ENCODE measurements around the gene MAB21L4. TPM values are rescaled to one million over a fixed set of nuclear protein-coding genes. Genes with fewer than 3 reads are reported as not detected.

Gene MAB21L4
- total RNA-seq, 1 experiment from 2014 or later, result 0.15 TPM

DNA sequence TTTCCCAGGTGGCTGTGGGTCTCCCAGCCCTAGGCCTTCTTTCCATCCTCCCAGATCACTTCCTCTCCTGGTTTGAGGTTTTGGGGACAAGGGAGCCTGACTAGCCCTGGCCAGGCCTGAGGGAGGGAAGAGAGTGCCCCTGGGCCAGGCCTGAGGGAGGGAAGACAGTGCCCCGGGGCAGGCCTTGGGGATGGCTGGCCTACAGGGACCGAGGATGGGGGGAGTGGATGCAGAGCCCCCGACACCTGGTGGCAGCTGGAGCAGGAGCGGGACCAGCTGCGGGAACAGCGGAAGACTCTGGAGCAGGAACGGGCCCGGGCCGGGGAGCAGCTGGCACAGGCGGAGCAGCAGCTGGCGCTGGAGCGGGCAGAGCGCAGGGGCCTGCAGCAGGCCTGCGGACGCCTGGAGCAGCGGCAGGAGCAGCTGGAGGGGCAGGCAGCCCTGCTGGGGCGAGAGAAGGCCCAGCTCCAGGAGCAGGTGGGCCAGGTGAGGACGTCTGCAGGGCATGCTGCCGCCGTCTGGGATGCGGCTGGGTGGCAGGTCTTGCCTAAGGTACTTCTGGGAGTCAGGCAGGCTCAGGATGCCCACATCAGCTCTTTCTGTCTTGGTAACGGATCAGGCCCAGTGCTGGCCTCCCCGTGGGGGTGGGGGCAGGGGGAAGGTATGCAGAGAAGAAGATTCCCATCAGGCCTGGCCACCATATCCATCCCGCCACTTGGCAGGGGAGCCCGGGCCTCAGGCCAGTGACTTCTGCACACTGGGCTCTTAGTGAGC is 39.3 kb upstream of the MAB21L4 start:
- Histone ChIP-seq H2BK12ac (ENCODE audit: insufficient read length, low read depth, low read length) (no peak overlapping the region), H3K56ac (ENCODE audit: insufficient read length, low read depth, low read length) (no peak overlapping the region), H2AFZ (ENCODE audit: low read length) (no peak overlapping the region), H3K4ac (ENCODE audit: low read depth, low read length) (no peak overlapping the region), H2BK20ac (ENCODE audit: low read depth, low read length, poor library complexity, severe bottlenecking) (no peak overlapping the region), H2AK5ac (ENCODE audit: insufficient read length, low read length) (no peak overlapping the region), H3K23ac (ENCODE audit: insufficient read length, low read depth, low read length) (no peak overlapping the region), H3K9me3 (ENCODE audit: control insufficient read depth, low read depth, low read length) (no peaks in the 10 kb centered on the region), H4K8ac (replicated peaks; ENCODE audit: insufficient read length, low read depth, low read length) (no peak overlapping the region), H3K79me2 (ENCODE audit: insufficient read depth, low read length) (no peaks in the 10 kb centered on the region), H3K79me1 (ENCODE audit: insufficient read depth, low read depth, low read length, poor library complexity, severe bottlenecking) (no peaks in the 10 kb centered on the region), H3K4me2 (ENCODE audit: insufficient read depth, insufficient read length, low read length) (no peak overlapping the region), H3K14ac (ENCODE audit: insufficient read depth, low read length) (no peak overlapping the region; the same call in 1 of the 2 replicates), H3K4me1 (ENCODE audit: insufficient read depth, low read length) (no peaks in the 10 kb centered on the region), H2BK5ac (ENCODE audit: insufficient read length, low read length) (no peak overlapping the region), H3K23me2 (ENCODE audit: insufficient read length, low read depth, low read length, poor library complexity, severe bottlenecking) (no peaks in the 10 kb centered on the region), H4K91ac (ENCODE audit: insufficient read length, low read depth, low read length) (no peak overlapping the region), H2BK15ac (ENCODE audit: low read depth, low read length) (no peak overlapping the region), H2BK120ac (ENCODE audit: low read depth, low read length, poor library complexity, severe bottlenecking) (no peak overlapping the region), H3K9ac (ENCODE audit: extremely low read depth, insufficient read length, low read length) (no peak overlapping the region), H3K27me3 (ENCODE audit: insufficient read depth, low read length) (no peaks in the 10 kb centered on the region), H3T11ph (ENCODE audit: low read length) (no peak overlapping the region), H3K18ac (ENCODE audit: insufficient read length, low read depth, low read length) (no peak overlapping the region), H4K5ac (ENCODE audit: insufficient read length, low read depth, low read length) (no peak overlapping the region), H4K20me1 (ENCODE audit: control insufficient read depth, insufficient read depth, insufficient read length) (no peaks in the 10 kb centered on the region), H3K27ac (ENCODE audit: insufficient read length, low read depth, low read length) (no peak overlapping the region)
- H3K4me1 Mint-ChIP-seq, result no peaks in the 10 kb centered on the region
- TF ChIP-seq, protein P1, sequence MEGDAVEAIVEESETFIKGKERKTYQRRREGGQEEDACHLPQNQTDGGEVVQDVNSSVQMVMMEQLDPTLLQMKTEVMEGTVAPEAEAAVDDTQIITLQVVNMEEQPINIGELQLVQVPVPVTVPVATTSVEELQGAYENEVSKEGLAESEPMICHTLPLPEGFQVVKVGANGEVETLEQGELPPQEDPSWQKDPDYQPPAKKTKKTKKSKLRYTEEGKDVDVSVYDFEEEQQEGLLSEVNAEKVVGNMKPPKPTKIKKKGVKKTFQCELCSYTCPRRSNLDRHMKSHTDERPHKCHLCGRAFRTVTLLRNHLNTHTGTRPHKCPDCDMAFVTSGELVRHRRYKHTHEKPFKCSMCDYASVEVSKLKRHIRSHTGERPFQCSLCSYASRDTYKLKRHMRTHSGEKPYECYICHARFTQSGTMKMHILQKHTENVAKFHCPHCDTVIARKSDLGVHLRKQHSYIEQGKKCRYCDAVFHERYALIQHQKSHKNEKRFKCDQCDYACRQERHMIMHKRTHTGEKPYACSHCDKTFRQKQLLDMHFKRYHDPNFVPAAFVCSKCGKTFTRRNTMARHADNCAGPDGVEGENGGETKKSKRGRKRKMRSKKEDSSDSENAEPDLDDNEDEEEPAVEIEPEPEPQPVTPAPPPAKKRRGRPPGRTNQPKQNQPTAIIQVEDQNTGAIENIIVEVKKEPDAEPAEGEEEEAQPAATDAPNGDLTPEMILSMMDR (conservative IDR thresholded peaks at IDR 0.05), result no peak
- no peak overlapping the region for H3K4me3 Mint-ChIP-seq
- H3K36me3 Mint-ChIP-seq (ENCODE audit: insufficient read depth in 1 of 3, low read depth in 3 of 3), result peaks cover 0 to 4% (median 0%) of the 10 kb centered on the region in 3 experiments; a peak in 3 of 7 replicates
- no CpG with 5 or more reads among the region's 25 CpGs for WGBS (ENCODE audit: extremely low coverage, insufficient read length, low lambda C conversion rate)
- no peak overlapping the region for H3K27ac Mint-ChIP-seq
- H3K9me3 Mint-ChIP-seq, result peaks cover 12 to 14% of the 10 kb centered on the region in 2 experiments
- peak; percentile 35 for DNase-seq
- peaks cover 15% of the 10 kb centered on the region for H3K27me3 Mint-ChIP-seq (ENCODE audit: low read depth)

Data from H9 (cell line).